B cell (primary cell): Measurements from ENCODE around the gene AGPAT3. TPM values are rescaled to one million over a fixed set of nuclear protein-coding genes. Genes with fewer than 3 reads are reported as not detected.

Experiments
- ATAC-seq: fragments of 200-7000 bp; cut with Tn5 transposase; one replicate; pipeline ENCODE4 v1.10.0; 2021; ENCODE audit warnings: low read depth, mild to moderate bottlenecking, moderate number of reproducible peaks, moderate library complexity
- CTCF ChIA-PET: fragments of 350-600 bp; sonication (Branson Sonifier 250); formaldehyde crosslinking; loops from one replicate; lab custom pipeline; 2021; ENCODE audit warnings: antibody characterized with exemption, inconsistent platforms; lab: Charles Lee
- POLR2A ChIA-PET: fragments of 350-600 bp; sonication (Branson Sonifier 250); formaldehyde crosslinking; loops from one replicate; lab custom pipeline; 2021; ENCODE audit warnings: antibody characterized with exemption; lab: Charles Lee
- DNase-seq: peaks from one replicate; pipeline ENCODE4 v3.0.0; 2013
- H2AFZ ChIP-seq: 2 replicates; pipeline ENCODE4 v1.6.1; 2012; ENCODE audit warnings: mild to moderate bottlenecking, low read depth, low read length; ENCODE audit not compliant: insufficient read depth, poor library complexity, severe bottlenecking
- H3K27ac ChIP-seq, 2 donors: 1 replicate in 1 of 2; 2 replicates in 1 of 2; pipeline ENCODE4 v1.5.1; 2012 to 2013; ENCODE audit warnings: low read length in 2 of 2, mild to moderate bottlenecking in 2 of 2, moderate library complexity in 1 of 2
- H3K27me3 ChIP-seq, 4 experiments: fragments of 200-600 bp in 1 of 4; sonication (generic) in 1 of 4; replicated peaks in 1 of 4; 1 replicate in 2 of 4; 2 replicates in 2 of 4; pipeline versions ENCODE4 v1.6.1 to v1.7.0; 2013 to 2016; ENCODE audit warnings: low read length in 3 of 4, mild to moderate bottlenecking in 2 of 4, mixed read lengths in 1 of 4, moderate library complexity in 1 of 4; ENCODE audit not compliant: insufficient read depth in 4 of 4, control insufficient read depth in 3 of 4; ENCODE audit errors: control extremely low read depth in 1 of 4
- H3K36me3 ChIP-seq, 2 experiments: replicated peaks in 1 of 2; 1 replicate in 1 of 2; 2 replicates in 1 of 2; pipeline versions ENCODE4 v1.6.1 to v1.7.1; 2013; ENCODE audit warnings: low read length in 1 of 2; ENCODE audit not compliant: insufficient read depth in 2 of 2, control insufficient read depth in 1 of 2; ENCODE audit errors: control extremely low read depth in 1 of 2, extremely low read depth in 1 of 2
- H3K4me1 ChIP-seq, 2 donors: fragments of 200-600 bp in 1 of 2; sonication (generic) in 1 of 2; 1 replicate in 1 of 2; 2 replicates in 1 of 2; pipeline versions ENCODE4 v1.5.1 to v1.6.1; 2013 to 2017; ENCODE audit warnings: low read length in 2 of 2; ENCODE audit not compliant: control insufficient read depth in 2 of 2, insufficient read depth in 2 of 2
- H3K4me2 ChIP-seq: replicated peaks from 2 replicates; pipeline ENCODE3; 2012; ENCODE audit warnings: mild to moderate bottlenecking, low read depth, low read length; ENCODE audit not compliant: poor library complexity, severe bottlenecking
- H3K4me3 ChIP-seq, 5 experiments: fragments of 200-600 bp in 1 of 5; sonication (generic) in 1 of 5; 1 replicate in 3 of 5; 2 replicates in 2 of 5; pipeline versions ENCODE4 v1.5.1 to v1.7.0; 2011 to 2016; ENCODE audit warnings: low read length in 4 of 5, mild to moderate bottlenecking in 4 of 5, low read depth in 2 of 5, control low read depth in 1 of 5, moderate library complexity in 1 of 5; ENCODE audit not compliant: insufficient read depth in 1 of 5; ENCODE audit errors: control extremely low read depth in 1 of 5, extremely low read depth in 1 of 5
- H3K79me2 ChIP-seq: fragments of 200-600 bp; sonication (generic); one replicate; pipeline ENCODE4 v1.6.0; 2016; ENCODE audit warnings: low read length; ENCODE audit not compliant: control insufficient read depth, insufficient read depth
- H3K9ac ChIP-seq: fragments of 200-600 bp; sonication (generic); 2 replicates; pipeline ENCODE4 v1.6.1; 2017; ENCODE audit warnings: mild to moderate bottlenecking, low read length, moderate library complexity
- H3K9me3 ChIP-seq, 3 donors: one replicate each; pipeline versions ENCODE4 v1.6.1 to v1.7.1; 2013; ENCODE audit warnings: low read length in 2 of 3; ENCODE audit not compliant: control insufficient read depth in 2 of 3, insufficient read depth in 1 of 3; ENCODE audit errors: control extremely low read depth in 1 of 3
- H4K20me1 ChIP-seq: 2 replicates; pipeline ENCODE4 v1.6.0; 2012; ENCODE audit warnings: mild to moderate bottlenecking, low read length; ENCODE audit not compliant: insufficient read depth, control insufficient read depth, poor library complexity, severe bottlenecking
- H3K27ac Mint-ChIP-seq: one replicate; pipeline ENCODE4 v1.8.0; 2021; ENCODE audit warnings: mixed read lengths
- H3K27me3 Mint-ChIP-seq: one replicate; pipeline ENCODE4 v1.8.0; 2021; ENCODE audit warnings: mixed read lengths
- H3K4me1 Mint-ChIP-seq: one replicate; pipeline ENCODE4 v1.8.0; 2021; ENCODE audit warnings: mixed read lengths
- H3K4me3 Mint-ChIP-seq: one replicate; pipeline ENCODE4 v1.8.0; 2021; ENCODE audit warnings: mixed read lengths
- H3K9me3 Mint-ChIP-seq: one replicate; pipeline ENCODE4 v1.8.0; 2022; ENCODE audit warnings: mixed read lengths; ENCODE audit not compliant: insufficient read depth
- EZH2 ChIP-seq: IDR thresholded peaks from 2 replicates; pipeline ENCODE4 v1.6.1; 2012; ENCODE audit warnings: borderline replicate concordance, low read depth, mild to moderate bottlenecking, moderate library complexity, low read length; ENCODE audit not compliant: insufficient read depth, poor library complexity, severe bottlenecking
- WGBS: methylation state at CpG from one replicate; pipeline ENCODE4 v1.1.5; 2013; ENCODE audit warnings: missing lambda C conversion rate; ENCODE audit not compliant: insufficient coverage; 5-methylcytosine and 5-hydroxymethylcytosine counted together
- intact Hi-C: fragments of 100-400 bp; cut with micrococcal nuclease; formaldehyde crosslinking; loops from one replicate; pipeline ENCODE4 v1.10.0; 2022
- polyA plus RNA-seq: library from polyadenylated mRNA; depleted of rRNA; stranded (reverse); fragments of >200 nt; gene quantifications from 2 replicates; pipeline ENCODE4 v1.2.3, GENCODE V29; 2012
- total RNA-seq, 2 donors: library from RNA; stranded (reverse); fragments of 120-200 nt in 1 of 2; gene quantifications; 1 replicate in 1 of 2; 2 replicates in 1 of 2; pipeline versions ENCODE4 v1.2.3 to v1.2.4, GENCODE V29; 2013 to 2022
- TF ChIP-seq, protein P1 (sequence below): fragments of 200-600 bp; IDR thresholded peaks from one replicate; pipeline ENCODE4 v1.8.0; 2022; ENCODE audit warnings: antibody characterized with exemption, mild to moderate bottlenecking

AGPAT3 gene
- total and polyA plus RNA-seq, 2 donors (not counting 1 experiment from before 2014, with no cell fraction given): 14.3 to 49.3 TPM

DNA sequence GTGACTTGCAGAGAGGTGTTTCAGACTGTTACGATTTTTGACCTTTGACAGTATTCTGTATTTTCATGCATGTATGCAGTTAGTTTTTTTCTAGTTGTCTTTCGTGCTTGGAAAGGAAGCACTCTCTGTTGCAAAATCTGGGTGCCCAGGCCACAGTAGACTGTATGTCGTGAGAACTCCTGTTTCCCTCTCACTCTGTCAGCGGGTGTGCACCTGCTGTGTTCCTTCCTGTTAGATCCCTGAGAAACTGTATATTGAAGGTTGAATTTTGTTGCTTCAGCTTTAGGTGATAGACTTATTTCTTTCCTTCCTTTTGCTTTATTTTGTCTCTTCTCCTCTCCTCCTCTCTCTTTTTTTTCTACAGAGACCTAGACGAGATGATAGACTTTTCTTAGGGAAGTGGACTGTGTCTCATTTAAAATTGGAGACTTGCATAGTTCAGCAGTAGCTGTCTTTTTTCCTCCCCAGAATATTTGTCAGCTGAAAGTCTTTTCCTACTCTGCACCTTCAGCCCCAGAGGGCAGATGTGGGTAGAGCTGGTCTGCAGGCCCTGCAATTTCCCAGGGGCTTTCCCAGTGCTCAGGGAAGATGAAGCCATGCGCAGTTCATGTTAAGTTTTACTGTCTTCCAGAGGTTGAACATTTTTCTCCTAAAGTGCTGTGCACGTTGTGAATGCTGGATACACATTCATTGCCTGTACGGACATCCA is 148.5 kb downstream of the AGPAT3 start:
- ChIA-PET CTCF (interaction anchor here (0.7 to 3.2 kb wide), 6 partner anchors 9 to 306 kb away, joined by 3 to 11 read pairs (median 4); no protein-coding TSS in a partner anchor), POLR2A (no interaction called here)
- H3K4me2 ChIP-seq: peak overlapping the region; percentile 88
- peak overlapping the region; percentile 66 to 92 for H3K27ac ChIP-seq
- TF ChIP-seq, protein P1, sequence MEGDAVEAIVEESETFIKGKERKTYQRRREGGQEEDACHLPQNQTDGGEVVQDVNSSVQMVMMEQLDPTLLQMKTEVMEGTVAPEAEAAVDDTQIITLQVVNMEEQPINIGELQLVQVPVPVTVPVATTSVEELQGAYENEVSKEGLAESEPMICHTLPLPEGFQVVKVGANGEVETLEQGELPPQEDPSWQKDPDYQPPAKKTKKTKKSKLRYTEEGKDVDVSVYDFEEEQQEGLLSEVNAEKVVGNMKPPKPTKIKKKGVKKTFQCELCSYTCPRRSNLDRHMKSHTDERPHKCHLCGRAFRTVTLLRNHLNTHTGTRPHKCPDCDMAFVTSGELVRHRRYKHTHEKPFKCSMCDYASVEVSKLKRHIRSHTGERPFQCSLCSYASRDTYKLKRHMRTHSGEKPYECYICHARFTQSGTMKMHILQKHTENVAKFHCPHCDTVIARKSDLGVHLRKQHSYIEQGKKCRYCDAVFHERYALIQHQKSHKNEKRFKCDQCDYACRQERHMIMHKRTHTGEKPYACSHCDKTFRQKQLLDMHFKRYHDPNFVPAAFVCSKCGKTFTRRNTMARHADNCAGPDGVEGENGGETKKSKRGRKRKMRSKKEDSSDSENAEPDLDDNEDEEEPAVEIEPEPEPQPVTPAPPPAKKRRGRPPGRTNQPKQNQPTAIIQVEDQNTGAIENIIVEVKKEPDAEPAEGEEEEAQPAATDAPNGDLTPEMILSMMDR: no peak
- TF ChIP-seq EZH2: no peak
- H3K9ac ChIP-seq: peak overlapping the region; percentile 82
- H3K27ac Mint-ChIP-seq: peak overlapping the region; percentile 91
- peak; percentile 52 for DNase-seq
- no peaks in the 10 kb centered on the region for H3K27me3 Mint-ChIP-seq
- H3K36me3 ChIP-seq: no peaks in the 10 kb centered on the region
- no peaks in the 10 kb centered on the region for H3K27me3 ChIP-seq
- H3K9me3 Mint-ChIP-seq: no peaks in the 10 kb centered on the region
- peaks cover 61% of the 10 kb centered on the region for H4K20me1 ChIP-seq
- no peak for ATAC-seq
- 0% methylated on average over 2 of the region's 8 CpGs for WGBS
- H3K4me1 ChIP-seq: peaks cover 39 to 56% of the 10 kb centered on the region in 2 donors
- intact Hi-C loops: loop anchor here (5.0 to 10.0 kb wide), 5 partner anchors 291 to 1121 kb away; partner anchors contain the start of genes CFAP410, NDUFV3, PFKL and PKNOX1
- H2AFZ ChIP-seq: no peak overlapping the region
- H3K79me2 ChIP-seq: peaks cover 76% of the 10 kb centered on the region
- H3K9me3 ChIP-seq: no peaks in the 10 kb centered on the region
- H3K4me3 Mint-ChIP-seq: peak overlapping the region; percentile 92
- H3K4me1 Mint-ChIP-seq: peaks cover 50% of the 10 kb centered on the region
- peak overlapping the region; percentile 53 to 86 (median 75) for H3K4me3 ChIP-seq

DNA sequence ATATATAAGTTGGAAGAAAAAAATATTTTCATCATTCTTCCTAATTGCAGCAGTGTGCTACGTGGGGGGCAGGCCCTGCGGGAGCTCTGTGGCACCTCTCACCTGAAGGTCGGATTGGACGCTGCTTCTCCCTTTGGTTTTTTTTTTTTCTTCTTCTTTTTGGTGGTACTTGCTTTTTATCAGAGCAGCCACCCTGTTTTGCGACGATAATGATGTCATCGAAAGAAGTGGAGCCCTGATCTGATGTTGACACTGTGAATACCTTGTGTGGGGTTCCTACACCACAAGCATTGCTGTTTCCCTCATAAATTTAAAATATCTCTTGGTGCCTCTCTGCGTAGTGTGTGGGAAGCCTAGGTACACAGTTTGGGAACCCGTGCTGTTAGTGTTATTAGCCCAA is 152.6 kb downstream of the AGPAT3 start:
- H3K4me2 ChIP-seq: no peak overlapping the region

More for the DNA sequence above, 152.6 kb downstream of the AGPAT3 start:
- POLR2A ChIA-PET: no interaction called here
- Mint-ChIP-seq H3K27me3 (no peaks in the 10 kb centered on the region), H3K27ac (peak overlapping the region; percentile 46), H3K9me3 (no peaks in the 10 kb centered on the region), H3K4me3 (peak overlapping the region; percentile 26), H3K4me1 (peaks cover 72% of the 10 kb centered on the region)
- intact Hi-C loops: loop anchor here (10.0 kb wide), 2 partner anchors 287 to 857 kb away; partner anchors contain the start of genes PFKL and PTTG1IP
- CTCF ChIA-PET: no interaction called here
- Histone ChIP-seq H2AFZ (no peak overlapping the region), H3K9me3 (no peaks in the 10 kb centered on the region), H3K36me3 (no peaks in the 10 kb centered on the region), H3K4me3 (no peak overlapping the region), H3K9ac (no peak overlapping the region), H3K4me1 (peaks cover 60 to 72% of the 10 kb centered on the region in 2 donors), H3K27ac (peak overlapping the region in 1 of 2 donors; percentile 1), H3K79me2 (peaks cover 100% of the 10 kb centered on the region), H3K27me3 (no peaks in the 10 kb centered on the region), H4K20me1 (peaks cover 97% of the 10 kb centered on the region)
- TF ChIP-seq, protein P1: no peak
- no peak for TF ChIP-seq EZH2
- no peak for ATAC-seq
- DNase-seq: no peak
- 97% methylated on average over 4 of the region's 9 CpGs for WGBS
